LoVo (cell line): ENCODE measurements around the gene SULT2B1.
"Not testable (repeated sequence)": the region's sequence is repeated elsewhere in the genome, so short reads cannot be mapped to it uniquely, and the experiment has no call there.

Experiments used
- DNase-seq: peaks from one replicate; pipeline ENCODE4 v3.0.0-alpha.2; 2016; ENCODE audit warnings: low spot score

SULT2B1 gene

DNA sequence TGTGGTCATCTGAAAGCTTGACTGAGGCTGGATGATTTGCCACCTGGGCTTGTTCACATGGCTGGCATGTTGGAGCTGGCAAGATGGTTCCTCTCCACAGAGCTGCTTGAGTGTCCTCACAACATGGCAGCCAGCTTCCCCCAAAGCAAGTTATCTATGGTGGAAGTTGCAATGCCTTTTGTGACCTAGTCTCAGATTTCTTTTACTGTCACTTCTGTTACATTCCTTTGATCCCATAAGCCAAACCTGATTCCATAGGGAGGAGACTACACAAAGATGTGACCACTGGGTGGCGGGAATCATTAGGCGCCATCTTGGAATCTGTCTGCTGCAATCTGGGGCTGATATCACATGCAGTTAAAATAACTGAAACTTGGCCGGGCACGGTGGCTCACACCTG is 22.8 kb upstream of the SULT2B1 start:
- DNase-seq, result no peak

GRCh38 chr19:48530066-48530720 is 21.8 kb upstream of the SULT2B1 start:
- no peak for DNase-seq

- DNase-seq, result no peak
These were observed 21.2 kb upstream of the SULT2B1 start for GRCh38 chr19:48530770-48531169.

GRCh38 chr19:48533770-48534169 is 18.2 kb upstream of the SULT2B1 start:
- DNase-seq, result no peak

GRCh38 chr19:48537541-48537940 is 14.4 kb upstream of the SULT2B1 start:
- DNase-seq, result no peak

DNA sequence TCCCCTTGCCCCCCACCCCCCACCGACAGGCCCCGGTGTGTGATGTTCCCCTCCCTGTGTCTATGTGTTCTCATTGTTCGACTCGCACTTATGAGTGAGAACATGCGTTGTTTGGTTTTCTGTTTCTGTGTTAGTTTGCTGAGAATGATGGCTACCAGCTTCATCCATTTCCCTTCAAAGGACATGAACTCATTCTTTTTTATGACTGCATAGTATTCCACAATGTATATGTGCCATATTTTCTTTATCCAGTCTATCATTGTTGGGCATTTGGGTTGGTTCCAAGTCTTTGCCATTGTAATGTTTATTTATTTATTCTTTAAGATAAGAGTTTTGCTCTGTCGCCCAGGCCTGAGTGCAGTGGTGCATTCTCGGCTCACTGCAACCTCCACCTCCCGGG is 13.9 kb upstream of the SULT2B1 start:
- DNase-seq, result not testable (repeated sequence)

GRCh38 chr19:48539503-48540096 is 12.4 kb upstream of the SULT2B1 start:
- peak; percentile 59 for DNase-seq

GRCh38 chr19:48540110-48540509 is 11.9 kb upstream of the SULT2B1 start:
- DNase-seq, result no peak

DNA sequence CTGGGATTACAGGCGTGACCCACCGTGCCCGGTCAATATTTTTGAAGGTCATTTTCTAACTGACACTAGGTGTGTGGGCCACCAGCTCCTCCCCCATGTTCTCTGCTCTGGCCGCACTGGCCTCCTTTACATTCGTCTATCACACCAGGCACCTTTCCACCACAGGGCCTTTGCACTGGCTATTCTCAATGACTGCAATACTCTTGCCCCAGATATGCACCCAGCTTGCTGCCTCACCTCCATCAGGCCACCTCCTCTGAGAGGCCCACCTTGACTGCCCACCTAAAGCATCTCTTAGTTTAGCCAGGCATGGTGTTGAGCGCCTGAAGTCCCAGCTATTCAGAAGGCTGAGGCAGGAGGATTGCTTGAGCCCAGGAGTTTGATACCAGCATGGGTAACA is 10.2 kb upstream of the SULT2B1 start:
- no peak for DNase-seq

DNA sequence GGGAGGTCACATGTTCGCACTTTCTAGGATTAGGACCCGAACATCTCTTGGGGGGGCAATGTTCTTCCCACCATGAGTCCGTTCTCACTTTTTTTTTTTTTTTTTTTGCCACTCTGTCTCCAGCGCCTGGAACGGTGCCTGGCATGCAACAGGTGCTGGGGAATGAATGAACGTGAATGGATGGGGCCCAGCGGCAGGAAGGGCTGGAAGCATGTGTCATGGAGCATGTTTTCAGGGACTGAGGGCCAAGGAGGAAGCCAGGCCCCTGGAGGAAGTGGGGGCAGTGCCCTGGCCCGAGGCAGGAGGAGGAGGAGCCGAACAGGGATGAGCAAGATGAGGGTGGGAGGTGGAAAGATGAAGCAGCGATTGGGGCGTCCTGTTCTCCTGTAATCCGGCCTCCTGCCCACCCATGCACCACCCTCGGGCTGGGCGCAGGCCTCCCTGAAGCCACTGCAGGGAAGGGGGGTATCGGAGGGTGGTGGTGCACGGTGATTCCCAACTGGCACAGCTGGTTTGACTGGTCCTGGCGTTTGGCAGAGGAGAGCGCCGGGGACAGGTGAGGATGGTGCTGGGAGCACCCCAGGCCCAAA is 8.8 kb upstream of the SULT2B1 start:
- DNase-seq, result peak; percentile 19

- DNase-seq, result no peak
These were observed 6.9 kb upstream of the SULT2B1 start for GRCh38 chr19:48544856-48545750.

GRCh38 chr19:48547722-48548121 is 4.2 kb upstream of the SULT2B1 start:
- DNase-seq, result no peak

DNA sequence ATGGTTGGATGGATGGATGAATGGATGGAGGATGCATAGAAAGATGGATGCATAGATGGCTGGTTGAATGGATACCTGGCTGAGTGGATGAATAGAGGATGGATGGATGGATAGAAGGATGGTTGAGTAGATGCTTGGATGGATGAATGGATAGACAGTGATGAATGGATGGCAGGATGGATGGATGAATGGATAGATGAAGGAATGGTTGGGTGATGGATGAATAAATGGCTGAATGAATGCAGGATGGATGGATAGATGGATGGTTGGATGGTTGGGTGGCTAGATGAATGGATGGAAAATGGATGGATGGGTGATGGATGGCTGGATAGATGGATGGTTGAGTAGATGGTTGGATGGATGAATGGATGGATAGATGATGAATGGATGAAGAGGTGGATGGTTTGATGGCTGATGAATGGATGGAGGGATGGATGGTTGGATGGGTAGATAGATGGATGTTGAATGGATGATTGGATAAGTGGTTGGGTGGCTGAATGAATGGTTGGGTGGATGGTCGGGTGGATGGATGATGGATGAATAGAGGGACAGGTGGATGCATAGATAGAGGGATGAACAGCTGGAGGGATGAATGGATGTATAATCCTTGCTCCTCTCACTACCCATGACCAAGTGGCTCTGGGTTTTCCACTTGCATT is 3.6 kb upstream of the SULT2B1 start:
- DNase-seq, result no peak

DNA sequence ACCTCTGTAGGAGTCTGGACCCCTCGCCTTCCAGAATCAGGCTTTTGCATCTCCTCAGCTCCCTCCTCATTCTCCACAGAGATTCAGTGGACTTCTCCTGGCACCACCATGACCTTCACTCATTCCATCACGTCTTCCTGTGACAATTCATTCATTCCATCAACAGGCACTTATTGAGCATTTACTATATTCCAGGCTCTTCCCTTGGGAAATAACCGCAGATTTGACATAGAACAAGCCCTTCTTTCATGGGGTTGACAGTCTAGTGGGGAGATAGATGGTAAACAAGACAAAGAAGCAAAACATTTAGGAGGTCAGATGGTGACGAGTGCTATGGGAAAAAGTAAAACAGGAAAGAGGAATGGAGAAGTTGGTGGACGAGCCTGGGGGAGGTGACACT is 2.6 kb upstream of the SULT2B1 start:
- no peak for DNase-seq

GRCh38 chr19:48552406-48553322 is 692 bp downstream of the SULT2B1 start:
- DNase-seq, result no peak

DNA sequence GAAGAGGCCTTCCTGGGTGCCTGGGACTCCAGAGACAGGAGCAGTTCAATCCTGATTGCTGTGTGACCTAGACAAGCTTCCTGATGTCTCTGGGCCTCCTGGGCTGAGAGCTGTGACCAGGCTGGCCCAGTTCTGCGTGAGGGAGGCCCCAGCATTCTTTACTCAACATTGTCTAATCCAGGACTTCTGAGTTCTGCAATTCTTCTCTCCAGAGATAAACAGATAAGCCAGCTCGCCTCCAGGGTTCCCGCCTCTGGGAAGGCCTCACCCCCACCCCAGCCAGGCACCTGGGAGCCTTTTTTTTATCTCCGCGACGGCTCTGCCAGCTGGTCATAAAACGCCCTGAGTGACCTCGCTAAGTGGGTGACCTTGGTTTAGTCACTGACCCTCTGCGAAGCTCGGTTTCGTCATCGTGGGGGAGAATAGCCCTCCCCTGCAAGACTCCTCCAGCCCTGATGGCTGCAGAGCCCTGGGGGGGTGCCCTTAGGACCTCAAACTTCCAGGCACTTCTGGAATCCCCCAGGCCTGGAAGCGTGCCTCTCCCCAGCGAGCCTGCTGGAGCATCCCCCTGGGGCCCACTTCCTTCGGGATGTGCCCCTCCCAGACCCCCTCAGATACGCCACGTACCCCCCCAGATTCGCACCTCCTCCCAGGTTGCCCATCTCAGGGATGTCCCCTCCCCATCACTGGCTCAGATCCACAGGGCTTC is 1.9 kb downstream of the SULT2B1 start:
- DNase-seq, result peak; percentile 31

DNA sequence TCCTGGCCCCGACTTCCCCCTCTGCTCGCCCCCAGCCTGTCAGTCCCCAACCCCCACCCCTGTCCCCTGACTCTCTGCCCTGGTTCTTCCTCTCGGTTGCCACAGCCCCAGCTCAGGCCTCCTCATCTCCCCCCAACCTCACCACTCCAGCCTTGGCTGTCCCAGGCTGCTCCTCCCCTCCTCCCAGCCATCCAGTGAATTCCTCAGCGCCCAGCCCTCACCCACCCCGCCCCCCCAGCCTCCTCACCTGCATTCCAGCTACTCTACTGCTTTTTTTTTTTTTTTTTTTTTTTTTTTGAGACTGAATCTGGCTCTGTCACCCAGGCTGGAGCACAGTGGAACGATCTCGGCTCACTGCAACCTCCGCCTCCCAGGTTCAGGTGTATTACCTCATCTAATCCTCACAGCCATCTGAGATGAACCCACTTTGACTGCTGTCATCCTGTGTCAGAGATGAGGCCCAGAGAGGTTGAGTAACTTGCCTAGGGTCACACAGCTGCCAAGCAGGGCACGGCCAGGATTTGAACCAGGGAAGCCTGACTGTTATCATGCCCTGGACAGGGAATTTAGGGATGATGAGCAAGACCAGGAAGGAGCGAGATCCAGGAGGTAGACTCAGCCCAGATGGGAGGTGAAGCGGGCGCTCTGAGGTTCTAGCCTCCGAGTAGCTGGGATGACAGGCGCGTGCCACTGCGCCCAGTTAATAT is 2.6 kb downstream of the SULT2B1 start:
- no peak for DNase-seq

DNA sequence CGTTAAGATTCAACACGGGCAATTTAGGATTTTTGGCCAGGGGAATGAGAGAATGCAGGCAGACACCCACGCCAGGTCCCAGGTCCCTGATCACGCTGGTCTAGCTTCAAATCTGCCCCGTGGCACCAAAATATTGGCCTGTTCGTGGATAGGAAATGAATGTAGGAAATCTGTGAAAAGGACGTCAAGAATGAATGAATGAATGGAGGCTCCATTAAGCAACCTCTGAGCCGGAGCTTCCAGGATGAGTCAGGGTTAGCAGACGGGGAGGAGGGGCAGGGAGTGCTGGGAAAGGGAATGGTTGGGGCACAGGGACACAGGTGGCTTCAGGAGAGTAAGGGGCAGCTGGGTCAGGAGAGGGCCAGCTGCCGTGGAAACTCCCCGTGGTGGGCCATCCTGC is 4.2 kb downstream of the SULT2B1 start:
- DNase-seq, result no peak

GRCh38 chr19:48556825-48557224 is 4.9 kb downstream of the SULT2B1 start:
- DNase-seq, result no peak
